Stimulated activated CD8-positive, alpha-beta memory T cell treated with anti-CD3 and anti-CD28 coated beads, Interleukin-4, amount 100 ng/mL, for 48 hours (primary cell): ENCODE results near the gene LMTK2.

Experiments
- DNase-seq: peaks from one replicate; pipeline ENCODE4 v3.0.0-alpha.2; 2020

LMTK2 gene

GRCh38 chr7:98240961-98241673, 134.5 kb downstream of the LMTK2 start:
- DNase-seq: peak; percentile 57

DNA sequence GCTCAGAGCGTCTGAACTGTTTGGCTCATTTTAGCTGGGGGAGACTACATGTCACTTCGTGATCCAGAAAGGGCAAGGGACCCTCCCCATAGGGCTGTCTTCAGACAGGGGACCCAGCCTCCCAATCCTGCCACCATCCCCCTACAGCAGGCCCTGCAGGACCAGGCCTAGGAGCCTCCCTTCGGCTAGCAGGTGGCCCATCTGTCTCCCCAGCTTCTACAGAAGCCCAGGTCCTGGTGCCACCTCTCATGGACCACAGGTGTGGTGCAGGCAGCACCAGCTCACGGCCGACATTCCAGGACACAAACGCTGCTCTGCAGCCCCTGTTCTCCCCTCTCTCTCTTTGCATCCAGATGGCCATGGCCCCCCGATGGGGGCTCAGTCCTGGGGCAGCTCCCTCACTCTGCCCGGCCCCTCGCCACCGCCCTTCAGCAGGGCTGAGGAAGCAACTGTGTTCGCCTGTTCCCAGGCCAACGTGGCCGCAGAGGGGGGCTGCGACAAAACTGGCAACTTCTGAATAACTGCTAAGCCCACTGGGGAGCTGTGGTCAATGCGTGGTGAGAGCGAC, 135.1 kb downstream of the LMTK2 start:
- no peak for DNase-seq

DNA sequence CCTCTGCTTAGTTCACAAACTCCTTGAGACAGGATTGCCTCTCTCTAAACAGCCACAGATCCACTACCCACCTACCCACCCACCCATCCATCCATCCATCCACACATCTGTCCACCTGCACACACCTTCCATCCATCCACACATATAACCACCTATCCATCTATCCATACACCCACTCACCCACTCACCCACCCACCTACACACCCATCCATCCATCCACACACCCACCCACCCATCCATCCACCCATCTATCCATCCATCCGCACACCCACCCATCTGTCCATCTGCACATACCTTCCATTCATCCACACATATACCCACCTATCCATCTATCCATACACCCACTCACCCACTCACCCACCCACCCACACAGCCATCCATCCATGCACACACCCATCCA, 135.7 kb downstream of the LMTK2 start:
- no peak for DNase-seq

- no peak for DNase-seq
These were observed 136.3 kb downstream of the LMTK2 start for GRCh38 chr7:98242934-98243333.

GRCh38 chr7:98244871-98245270, 138.2 kb downstream of the LMTK2 start:
- no peak for DNase-seq

- DNase-seq: no peak
These were observed 141.5 kb downstream of the LMTK2 start for GRCh38 chr7:98248156-98248555.

- DNase-seq: no peak
These were observed 142.4 kb downstream of the LMTK2 start for GRCh38 chr7:98249106-98249505.

- DNase-seq: peak; percentile 62
These were observed 144.1 kb downstream of the LMTK2 start for GRCh38 chr7:98250789-98251188.

DNA sequence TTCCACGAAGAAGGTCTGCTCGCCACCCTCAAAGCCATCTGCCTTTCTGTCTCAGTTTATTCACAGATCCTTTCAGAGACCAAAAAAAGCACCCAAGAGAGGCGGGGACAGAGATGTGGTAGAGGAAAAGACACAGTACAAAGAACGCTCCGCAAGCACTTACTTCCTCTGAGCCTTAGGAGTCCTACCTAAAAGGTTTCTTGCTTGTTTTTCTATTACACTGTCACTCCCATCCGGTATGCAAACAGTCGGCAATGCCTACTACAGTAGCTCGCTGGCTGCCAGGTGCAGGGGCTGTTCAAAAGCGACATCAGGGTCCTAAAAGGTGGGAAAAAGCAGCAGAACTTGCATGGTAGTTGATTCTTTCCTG, 144.6 kb downstream of the LMTK2 start:
- DNase-seq: no peak

GRCh38 chr7:98251601-98252424, 145.2 kb downstream of the LMTK2 start, which contains the start of gene TECPR1:
TSS of gene TECPR1 (minus strand) at chr7:98252232. CDS start at chr7:98246146, 6,086 bp downstream.
- peak; percentile 91 for DNase-seq

DNA sequence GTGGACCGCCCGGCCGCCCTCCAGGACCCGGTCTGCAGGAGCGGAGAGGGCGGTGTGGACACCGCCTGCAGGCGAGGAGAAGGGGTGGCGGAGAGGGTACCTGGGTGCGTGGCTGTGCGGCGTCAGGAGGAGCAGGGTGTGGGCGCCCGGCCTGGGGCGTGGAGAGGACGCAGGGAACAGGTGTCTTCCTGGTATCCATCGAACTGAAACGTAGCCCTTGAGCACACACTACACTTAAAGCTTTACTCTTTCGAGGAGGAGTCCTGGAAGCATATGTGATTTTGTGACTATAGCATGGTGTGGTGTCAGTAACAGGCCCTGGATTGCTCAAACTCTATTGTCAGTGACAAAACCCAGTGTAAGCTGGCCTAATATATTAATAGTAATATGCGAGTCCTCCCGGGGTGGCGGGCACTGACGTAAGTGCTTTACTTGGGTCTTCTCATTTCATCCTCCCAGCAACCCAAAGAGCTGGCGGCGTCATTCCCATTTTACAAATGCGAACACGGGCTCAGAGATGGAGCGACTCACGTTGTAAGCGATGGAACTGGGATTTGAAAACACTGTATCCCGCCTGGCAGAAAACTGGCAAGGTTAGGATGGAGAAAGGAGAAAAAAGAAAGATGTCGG, 145.9 kb downstream of the LMTK2 start:
- DNase-seq: no peak

DNA sequence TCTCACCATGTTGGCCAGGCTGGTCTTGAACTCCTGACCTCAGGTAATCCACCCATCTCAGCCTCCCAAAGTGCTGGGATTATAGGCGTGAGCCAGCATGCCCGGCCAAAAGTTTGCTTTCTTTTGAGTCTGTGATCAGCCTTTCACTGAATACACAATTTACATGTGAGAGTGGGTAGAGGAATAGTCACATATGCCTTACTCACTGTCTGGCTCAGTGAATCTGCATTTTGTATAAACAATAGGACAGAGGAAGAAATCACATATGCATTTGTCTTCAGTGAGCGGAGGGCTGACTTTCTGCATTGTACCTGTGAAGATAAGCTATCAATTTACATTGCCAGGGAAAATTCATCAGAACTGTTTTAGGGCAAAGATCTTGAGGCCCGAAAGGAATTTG, 147.9 kb downstream of the LMTK2 start:
- DNase-seq: no peak

DNA sequence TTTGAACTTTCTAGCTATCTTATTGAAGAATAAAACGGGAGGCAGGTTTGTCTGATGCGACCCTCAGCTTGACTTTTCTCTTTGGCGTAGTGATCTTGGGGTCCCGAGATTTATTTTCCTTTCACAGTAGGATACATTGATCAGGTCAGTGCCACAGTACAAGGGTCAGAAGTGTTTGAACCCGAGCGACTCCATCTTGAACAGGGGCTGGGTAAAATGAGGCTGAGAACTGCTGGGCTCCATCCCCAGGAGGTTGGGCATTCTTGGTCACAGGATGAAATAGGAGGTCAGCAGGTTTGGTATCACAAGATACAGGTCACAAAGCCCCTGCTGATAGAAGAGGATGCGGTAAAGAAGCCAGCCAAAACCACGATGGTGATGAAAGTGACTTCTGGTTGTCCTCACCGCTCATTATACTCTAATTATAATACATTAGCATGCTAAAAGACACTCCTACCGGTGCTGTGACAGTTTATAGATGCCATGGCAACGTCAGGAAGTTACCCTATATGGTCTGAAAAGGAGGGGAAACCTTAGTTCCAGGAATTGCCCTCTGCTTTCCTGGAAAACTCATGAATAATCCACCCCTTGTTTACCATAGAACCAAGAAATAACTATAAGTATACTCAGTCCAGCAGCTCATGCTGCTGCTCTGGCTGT, 148.4 kb downstream of the LMTK2 start:
- peak; percentile 26 for DNase-seq

GRCh38 chr7:98256431-98256830, 149.8 kb downstream of the LMTK2 start:
- no peak for DNase-seq

DNA sequence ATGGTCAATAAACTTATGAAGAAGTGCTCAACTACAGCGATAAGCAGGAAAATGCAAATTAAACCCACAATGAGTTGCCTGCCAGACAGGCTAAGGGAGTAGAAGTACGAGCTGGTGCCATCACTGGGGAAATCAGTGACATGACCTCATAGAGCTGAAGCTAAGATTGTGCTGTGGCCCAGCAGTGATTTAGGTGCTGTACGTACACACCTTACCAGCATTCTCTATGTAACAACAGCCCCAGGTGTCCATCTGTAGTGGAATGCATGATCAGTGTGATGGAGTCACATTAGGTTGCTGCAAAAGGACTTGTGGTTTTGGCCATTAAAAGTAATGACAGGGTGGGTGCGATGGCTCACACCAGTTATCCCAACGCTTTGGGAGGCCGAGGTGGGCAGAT, 151.0 kb downstream of the LMTK2 start:
- DNase-seq: no peak
